HG03432 (cell line): Measurements from ENCODE around the gene MTUS2.
A peak's percentile ranks its signal among the peaks of the same experiment; 100 is the strongest.

Source experiments
- ATAC-seq: cut with Tn5 transposase; IDR thresholded peaks from one replicate; pipeline ENCODE4 v1.9.1; 2021; ENCODE audit warnings: mild to moderate bottlenecking, moderate library complexity; ENCODE audit not compliant: unreplicated experiment

Gene MTUS2

GRCh38 chr13:29436291-29436690, 616.2 kb downstream of the MTUS2 start:
- no peak for ATAC-seq

GRCh38 chr13:29436721-29437280, 616.7 kb downstream of the MTUS2 start:
- no peak for ATAC-seq

GRCh38 chr13:29438769-29439168, 618.6 kb downstream of the MTUS2 start:
- no peak for ATAC-seq

GRCh38 chr13:29439601-29440388, 619.7 kb downstream of the MTUS2 start:
- ATAC-seq = no peak

DNA sequence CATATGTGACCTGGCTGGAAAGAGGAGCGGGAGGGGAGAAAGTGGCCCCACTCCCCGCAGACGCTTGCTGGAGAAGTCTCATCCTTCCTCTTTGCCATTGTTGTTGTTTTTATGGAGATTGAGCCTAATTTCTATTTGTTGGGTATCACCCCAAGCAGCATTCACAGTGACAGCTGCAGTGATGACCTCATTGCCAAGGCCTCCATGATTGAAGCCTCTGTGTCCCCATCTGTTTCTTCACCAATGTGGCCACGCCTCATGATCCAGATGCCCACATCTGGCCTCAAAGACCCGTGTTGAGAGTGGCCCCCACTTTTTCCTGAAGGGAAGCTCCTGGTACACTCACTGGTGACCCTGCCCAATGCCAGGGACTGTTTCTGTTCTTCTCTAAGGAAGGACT, 621.2 kb downstream of the MTUS2 start:
- no peak for ATAC-seq

GRCh38 chr13:29446016-29446415, 625.9 kb downstream of the MTUS2 start:
- no peak for ATAC-seq

GRCh38 chr13:29448174-29448573, 628.0 kb downstream of the MTUS2 start:
- no peak for ATAC-seq

- no peak for ATAC-seq
These were observed 629.6 kb downstream of the MTUS2 start for GRCh38 chr13:29449726-29450125.

- no peak for ATAC-seq
These were observed 631.8 kb downstream of the MTUS2 start for GRCh38 chr13:29451976-29452375.

DNA sequence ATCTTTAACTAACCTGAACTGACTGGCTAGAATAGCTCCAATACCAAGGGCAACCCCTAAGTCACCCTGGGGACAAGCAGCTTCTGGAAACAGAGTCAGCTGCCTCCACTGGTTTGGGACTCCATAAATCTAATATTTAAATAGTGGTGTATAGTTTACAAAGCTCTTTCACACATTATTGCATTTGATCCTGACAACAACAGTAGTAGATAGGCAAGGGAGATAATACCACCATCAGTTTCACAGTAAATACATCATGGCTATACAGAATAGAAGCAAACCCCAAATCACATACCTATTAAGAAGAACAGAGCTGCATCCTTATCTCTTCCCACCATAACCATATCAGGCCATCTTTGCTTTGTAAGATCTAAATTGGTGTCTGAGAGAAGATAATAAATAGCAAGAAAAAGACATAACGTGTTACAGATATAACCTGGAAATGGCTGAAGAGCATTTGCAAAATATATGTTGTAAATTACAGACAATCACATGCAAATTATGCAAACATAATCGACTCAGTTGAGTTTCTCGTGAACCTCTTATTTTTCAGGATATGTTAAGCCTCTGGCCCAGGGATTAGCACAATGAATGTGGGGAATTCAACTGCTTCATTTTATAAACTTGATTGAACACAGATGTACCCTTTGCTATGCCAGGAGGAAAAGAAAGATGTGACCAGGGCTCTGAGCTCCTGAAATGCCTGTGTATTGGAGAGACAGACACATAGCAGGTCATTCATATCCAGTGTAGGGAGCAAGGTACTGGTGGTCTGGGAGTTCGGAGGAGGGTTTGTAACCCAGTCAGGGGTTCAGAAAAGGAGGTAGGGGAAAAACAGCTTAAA, 632.9 kb downstream of the MTUS2 start:
- ATAC-seq = no peak

GRCh38 chr13:29453617-29454011, 633.5 kb downstream of the MTUS2 start:
- no peak for ATAC-seq

GRCh38 chr13:29454931-29455481, 634.9 kb downstream of the MTUS2 start:
- no peak for ATAC-seq

DNA sequence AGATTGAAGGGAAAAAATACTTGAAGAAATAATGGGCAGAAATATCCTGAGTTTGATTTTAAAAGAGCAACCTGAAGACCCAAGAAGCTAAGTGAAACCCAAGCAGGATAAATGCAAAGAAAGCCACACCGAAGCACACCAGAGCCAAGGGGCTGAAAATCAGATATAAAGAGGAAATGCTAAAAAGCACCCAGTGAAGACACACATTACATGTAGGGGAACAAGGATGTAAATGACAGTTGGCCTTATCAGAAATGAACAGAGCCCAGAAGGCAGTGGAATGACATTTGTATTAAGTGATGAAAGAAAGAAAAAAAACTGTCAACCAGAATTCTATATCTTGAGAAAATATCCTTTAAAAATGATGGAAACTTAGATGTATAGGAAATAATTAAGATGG, 636.3 kb downstream of the MTUS2 start:
- ATAC-seq = no peak

- ATAC-seq = no peak
These were observed 637.2 kb downstream of the MTUS2 start for GRCh38 chr13:29457299-29457698.

GRCh38 chr13:29458419-29458818, 638.3 kb downstream of the MTUS2 start:
- no peak for ATAC-seq

GRCh38 chr13:29459813-29460355, 639.7 kb downstream of the MTUS2 start:
- no peak for ATAC-seq

DNA sequence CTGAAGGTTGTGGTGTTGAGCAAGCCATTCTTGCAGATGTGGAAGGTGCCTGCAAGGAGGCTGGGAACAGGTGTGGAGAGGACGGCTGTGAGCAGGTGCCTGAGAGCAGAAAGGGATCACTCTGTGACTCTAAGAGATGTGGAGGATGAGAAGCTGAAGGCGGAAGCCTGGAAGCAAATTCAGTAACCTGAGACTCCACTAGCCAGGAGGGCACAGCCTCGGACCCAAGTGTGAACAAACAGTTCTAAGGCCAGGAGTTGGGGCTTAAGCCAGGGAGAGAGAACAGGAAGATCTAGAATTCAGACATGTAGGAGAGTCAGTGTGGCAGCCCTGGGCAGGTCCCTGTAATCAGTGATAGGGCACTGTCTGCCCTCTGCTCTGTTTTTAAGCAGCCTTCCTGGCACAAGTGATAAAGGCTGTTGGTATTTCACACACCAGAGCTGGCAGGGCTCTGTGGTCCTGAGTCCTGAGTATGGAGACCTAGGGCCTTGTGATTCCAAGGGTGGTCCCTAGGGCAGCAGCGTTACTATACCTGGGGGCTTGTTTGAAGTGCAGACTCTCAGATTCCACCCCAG, 644.1 kb downstream of the MTUS2 start:
- ATAC-seq = no peak

GRCh38 chr13:29465741-29466293, 645.7 kb downstream of the MTUS2 start:
- no peak for ATAC-seq

DNA sequence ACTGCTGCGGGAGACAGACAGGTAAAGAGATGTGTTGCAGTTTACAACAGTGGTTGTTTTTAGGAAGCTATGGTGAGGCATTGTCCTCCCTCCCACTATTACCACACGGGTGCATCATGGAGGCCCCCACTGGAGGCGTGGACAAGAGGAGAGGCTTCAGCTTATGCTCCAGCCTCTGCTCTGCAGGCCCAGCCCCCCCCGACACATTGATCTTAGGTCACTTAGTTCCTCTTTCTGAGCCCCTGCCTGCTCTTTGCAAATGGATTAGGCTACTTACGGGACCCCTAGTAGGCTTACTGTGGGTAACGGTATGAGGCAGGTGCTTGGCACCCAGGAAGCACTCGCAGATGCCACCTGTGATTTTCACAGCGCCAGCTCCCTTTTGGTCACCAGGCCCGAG, 651.4 kb downstream of the MTUS2 start:
- no peak for ATAC-seq

- peak; percentile 64 for ATAC-seq
These were observed 652.3 kb downstream of the MTUS2 start for GRCh38 chr13:29472332-29472961.
